ENCODE data around the gene ANKDD1A. TPM values are rescaled to one million over a fixed set of nuclear protein-coding genes. Genes with fewer than 3 reads are reported as not detected.

ANKDD1A gene
- total and polyA plus RNA-seq, 4 donors: 2.3 to 6.8 (median 4.2) TPM

DNA sequence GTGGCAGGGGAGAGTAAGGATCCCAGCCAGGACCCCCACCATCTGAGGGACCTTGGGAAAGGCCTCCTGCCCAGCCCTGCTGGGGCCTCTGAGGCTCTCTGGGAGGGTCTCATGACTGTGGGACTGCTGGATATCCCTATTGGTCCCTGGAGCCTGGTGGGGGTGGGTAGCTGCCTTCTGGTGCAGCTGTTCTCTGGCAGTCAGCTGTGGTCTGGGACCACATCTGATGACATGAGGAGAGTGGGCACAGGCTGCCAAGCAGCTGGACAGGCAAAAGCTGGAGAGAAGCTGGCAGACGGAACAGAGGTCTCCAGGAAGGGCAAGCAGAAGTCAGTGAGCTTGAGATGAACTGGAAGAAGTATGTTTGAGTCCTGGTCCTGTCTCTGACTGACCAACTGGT is 47.6 kb upstream of the ANKDD1A start:
- Histone ChIP-seq H3K4me3 (no peak overlapping the region), H3K27me3 (ENCODE audit: control insufficient read depth in 3 of 3, insufficient read depth in 3 of 3, low read length in 2 of 3) (no peaks in the 10 kb centered on the region), H3K9me3 (ENCODE audit: control insufficient read depth in 4 of 4, insufficient read depth in 3 of 4, low read length in 3 of 4) (no peaks in the 10 kb centered on the region), H3K9ac (ENCODE audit: insufficient read depth in 1 of 2, low read length in 2 of 2) (no peak overlapping the region), H3K36me3 (ENCODE audit: control insufficient read depth in 4 of 4, insufficient read depth in 4 of 4, low read length in 4 of 4) (peaks cover 0 to 67% (median 27%) of the 10 kb centered on the region in 4 donors), H3K27ac (ENCODE audit: low read depth in 1 of 2, low read length in 1 of 2) (peak overlapping the region in 1 of 2 donors; percentile 6), H3K4me1 (ENCODE audit: control insufficient read depth in 5 of 5, insufficient read depth in 5 of 5, low read length in 5 of 5) (peaks cover 0 to 5% (median 0%) of the 10 kb centered on the region in 5 donors)
- ATAC-seq (ENCODE audit: insufficient read depth, low FRiP score) (no peak), DNase-seq (no peak)
- TF ChIP-seq CTCF (IDR thresholded peaks at IDR 0.05; ENCODE audit: control extremely low read depth, extremely low read depth): no peak
- 75 to 76% methylated on average over 1 of the region's 1 CpG for WGBS, 2 donors

DNA sequence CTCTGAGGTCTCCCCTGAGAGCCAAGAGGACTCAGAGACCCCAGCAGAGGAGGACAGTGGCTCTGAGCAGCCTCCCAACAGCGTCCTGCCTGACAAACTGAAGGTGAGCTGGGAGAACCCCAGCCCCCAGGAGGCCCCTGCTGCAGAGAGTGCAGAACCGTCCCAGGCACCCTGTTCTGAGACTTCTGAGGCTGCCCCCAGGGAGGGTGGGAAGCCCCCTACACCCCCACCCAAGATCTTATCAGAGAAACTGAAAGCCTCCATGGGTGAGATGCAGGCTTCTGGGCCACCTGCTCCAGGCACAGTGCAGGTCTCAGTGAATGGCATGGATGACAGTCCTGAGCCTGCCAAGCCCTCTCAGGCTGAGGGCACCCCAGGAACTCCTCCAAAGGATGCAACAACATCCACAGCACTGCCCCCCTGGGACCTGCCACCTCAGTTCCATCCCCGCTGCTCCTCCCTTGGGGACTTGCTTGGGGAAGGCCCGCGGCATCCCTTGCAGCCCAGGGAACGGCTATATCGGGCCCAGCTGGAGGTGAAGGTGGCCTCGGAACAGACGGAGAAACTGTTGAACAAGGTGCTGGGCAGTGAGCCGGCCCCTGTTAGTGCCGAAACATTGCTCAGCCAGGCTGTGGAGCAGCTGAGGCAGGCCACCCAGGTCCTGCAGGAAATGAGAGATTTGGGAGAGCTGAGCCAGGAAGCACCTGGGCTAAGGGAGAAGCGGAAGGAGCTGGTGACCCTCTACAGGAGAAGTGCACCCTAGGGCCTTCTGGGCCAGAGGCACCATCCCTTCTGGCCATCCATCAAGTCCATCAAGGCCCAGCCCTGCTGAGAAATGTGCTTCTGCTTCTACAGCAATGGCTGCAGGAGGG is 46.3 kb upstream of the ANKDD1A start:
- TF ChIP-seq CTCF (IDR thresholded peaks at IDR 0.05; ENCODE audit: control extremely low read depth, extremely low read depth): no peak
- Histone ChIP-seq H3K36me3 (ENCODE audit: control insufficient read depth in 4 of 4, insufficient read depth in 4 of 4, low read length in 4 of 4) (peaks cover 0 to 58% (median 24%) of the 10 kb centered on the region in 4 donors), H3K27ac (ENCODE audit: low read depth in 1 of 2, low read length in 1 of 2) (peak overlapping the region in 1 of 2 donors; percentile 6), H3K9me3 (ENCODE audit: control insufficient read depth in 4 of 4, insufficient read depth in 3 of 4, low read length in 3 of 4) (no peaks in the 10 kb centered on the region), H3K4me1 (ENCODE audit: control insufficient read depth in 5 of 5, insufficient read depth in 5 of 5, low read length in 5 of 5) (peaks cover 0 to 5% (median 0%) of the 10 kb centered on the region in 5 donors), H3K27me3 (ENCODE audit: control insufficient read depth in 3 of 3, insufficient read depth in 3 of 3, low read length in 2 of 3) (no peaks in the 10 kb centered on the region), H3K4me3 (no peak overlapping the region), H3K9ac (ENCODE audit: insufficient read depth in 1 of 2, low read length in 2 of 2) (no peak overlapping the region)
- 89 to 93% methylated on average over 12 of the region's 12 CpGs for WGBS, 2 donors
- ATAC-seq (ENCODE audit: insufficient read depth, low FRiP score) (no peak), DNase-seq (no peak)

DNA sequence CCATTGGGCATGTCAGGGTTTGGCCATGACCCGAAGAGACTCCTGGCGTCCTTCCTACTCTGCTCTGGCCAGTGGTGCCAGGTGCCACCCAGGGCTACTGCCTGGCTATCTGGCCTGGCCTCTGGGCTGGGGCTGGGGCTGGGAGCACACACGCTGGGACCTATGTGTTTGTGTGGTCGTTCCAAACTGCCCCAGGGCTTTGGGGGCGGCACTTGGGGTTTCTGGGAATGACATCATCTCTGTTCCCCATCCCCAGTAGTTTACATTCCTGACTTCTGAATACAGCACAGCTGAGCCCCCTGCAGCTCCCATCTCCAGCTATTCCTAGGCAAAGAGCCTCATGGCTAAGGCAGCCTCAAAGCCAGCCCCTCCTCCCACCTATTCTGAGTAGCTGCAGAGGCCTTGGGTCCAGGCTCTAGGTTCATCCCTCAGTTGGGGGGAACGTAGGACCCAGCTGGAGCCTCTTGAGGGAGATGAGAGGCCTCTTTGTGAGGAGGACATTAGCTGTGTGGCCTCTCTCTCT is 45.6 kb upstream of the ANKDD1A start:
- 74 to 78% methylated on average over 6 of the region's 6 CpGs for WGBS, 2 donors
- Histone ChIP-seq H3K4me1 (ENCODE audit: control insufficient read depth in 5 of 5, insufficient read depth in 5 of 5, low read length in 5 of 5) (peaks cover 0 to 5% (median 0%) of the 10 kb centered on the region in 5 donors), H3K27me3 (ENCODE audit: control insufficient read depth in 3 of 3, insufficient read depth in 3 of 3, low read length in 2 of 3) (no peaks in the 10 kb centered on the region), H3K9me3 (ENCODE audit: control insufficient read depth in 4 of 4, insufficient read depth in 3 of 4, low read length in 3 of 4) (no peaks in the 10 kb centered on the region), H3K27ac (ENCODE audit: low read depth in 1 of 2, low read length in 1 of 2) (peak overlapping the region in 1 of 2 donors; percentile 24), H3K9ac (ENCODE audit: insufficient read depth in 1 of 2, low read length in 2 of 2) (no peak overlapping the region), H3K36me3 (ENCODE audit: control insufficient read depth in 4 of 4, insufficient read depth in 4 of 4, low read length in 4 of 4) (peaks cover 0 to 51% (median 20%) of the 10 kb centered on the region in 4 donors), H3K4me3 (no peak overlapping the region)
- ATAC-seq (ENCODE audit: insufficient read depth, low FRiP score) (no peak), DNase-seq (no peak)
- TF ChIP-seq CTCF (IDR thresholded peaks at IDR 0.05; ENCODE audit: control extremely low read depth, extremely low read depth): no peak
